ENCODE data around the gene LARGE2. TPM values are rescaled to one million over a fixed set of nuclear protein-coding genes. Genes with fewer than 3 reads are reported as not detected.

The LARGE2 gene
- total RNA-seq, 2 experiments from 2014 or later = 1.1 to 1.6 TPM

GRCh38 chr11:45964911-45965389 is 42.5 kb downstream of the LARGE2 start:
- ChIA-PET CTCF (interaction anchor here (0.6 to 6.6 kb wide), 54 partner anchors 9 to 1555 kb away, joined by 3 to 153 read pairs (median 4); partner anchors contain the start of genes CRY2 and DGKZ), POLR2A (interaction anchor here (0.7 kb wide), 1 partner anchor 118 kb away, joined by 3 read pairs; the partner anchor contains the start of gene CRY2)
- no peak overlapping the region for H3K27ac Mint-ChIP-seq
- intact Hi-C loops (cut with micrococcal nuclease) = loop anchor here (1.0 to 2.0 kb wide), 2 partner anchors 41 to 350 kb away; no protein-coding TSS in a partner anchor
- H3K4me1 Mint-ChIP-seq (ENCODE audit: low read depth) = no peaks in the 10 kb centered on the region
- DNase-seq = peak; percentile 69
- H3K4me3 Mint-ChIP-seq = no peak overlapping the region
- no peaks in the 10 kb centered on the region for H3K9me3 Mint-ChIP-seq
- H3K36me3 Mint-ChIP-seq = peaks cover 13% of the 10 kb centered on the region
- no peaks in the 10 kb centered on the region for H3K27me3 Mint-ChIP-seq

- no peaks in the 10 kb centered on the region for H3K27me3 Mint-ChIP-seq
- intact Hi-C loops (cut with micrococcal nuclease) = no loop called here
- H3K4me3 Mint-ChIP-seq = no peak overlapping the region
Observed at GRCh38 chr11:45967506-45967905, 45.0 kb downstream of the LARGE2 start.

GRCh38 chr11:45968901-45969300 is 46.4 kb downstream of the LARGE2 start:
- DNase-seq = no peak
- H3K27ac Mint-ChIP-seq = no peak overlapping the region
- intact Hi-C loops (cut with micrococcal nuclease) = no loop called here
- H3K4me1 Mint-ChIP-seq (ENCODE audit: low read depth) = no peaks in the 10 kb centered on the region
- CTCF ChIA-PET = interaction anchor here (6.6 kb wide), 1 partner anchor 37 kb away, joined by 153 read pairs; no protein-coding TSS in a partner anchor
- POLR2A ChIA-PET = no interaction called here
- H3K36me3 Mint-ChIP-seq = peaks cover 9% of the 10 kb centered on the region
- H3K9me3 Mint-ChIP-seq = no peaks in the 10 kb centered on the region
- H3K27me3 Mint-ChIP-seq = no peaks in the 10 kb centered on the region
- H3K4me3 Mint-ChIP-seq = no peak overlapping the region

More at GRCh38 chr11:45967506-45967905, 45.0 kb downstream of the LARGE2 start:
- Mint-ChIP-seq H3K27ac (no peak overlapping the region), H3K9me3 (no peaks in the 10 kb centered on the region), H3K4me1 (ENCODE audit: low read depth) (no peaks in the 10 kb centered on the region), H3K36me3 (peaks cover 9% of the 10 kb centered on the region)
- CTCF ChIA-PET = interaction anchor here (1.0 to 6.6 kb wide), 3 partner anchors 11 to 45 kb away, joined by 6 to 153 read pairs (median 33); no protein-coding TSS in a partner anchor
- DNase-seq = no peak
- POLR2A ChIA-PET = no interaction called here

GRCh38 chr11:45973601-45974000 is 51.1 kb downstream of the LARGE2 start:
- CTCF ChIA-PET = interaction anchor here (2.1 kb wide), 1 partner anchor 9 kb away, joined by 20 read pairs; no protein-coding TSS in a partner anchor
- H3K27me3 Mint-ChIP-seq = no peaks in the 10 kb centered on the region
- H3K27ac Mint-ChIP-seq = no peak overlapping the region
- no peaks in the 10 kb centered on the region for H3K4me1 Mint-ChIP-seq (ENCODE audit: low read depth)
- H3K4me3 Mint-ChIP-seq = no peak overlapping the region
- H3K36me3 Mint-ChIP-seq = peaks cover 8% of the 10 kb centered on the region
- POLR2A ChIA-PET = no interaction called here
- intact Hi-C loops (cut with micrococcal nuclease) = no loop called here
- H3K9me3 Mint-ChIP-seq = no peaks in the 10 kb centered on the region
- DNase-seq = no peak

GRCh38 chr11:45974806-45975205 is 52.4 kb downstream of the LARGE2 start:
- intact Hi-C loops (cut with micrococcal nuclease) = no loop called here
- Mint-ChIP-seq H3K27ac (no peak overlapping the region), H3K4me3 (no peak overlapping the region), H3K27me3 (no peaks in the 10 kb centered on the region), H3K9me3 (no peaks in the 10 kb centered on the region), H3K4me1 (ENCODE audit: low read depth) (no peaks in the 10 kb centered on the region), H3K36me3 (peaks cover 8% of the 10 kb centered on the region)
- ChIA-PET POLR2A (no interaction called here), CTCF (interaction anchor here (2.1 kb wide), 1 partner anchor 10 kb away, joined by 20 read pairs; no protein-coding TSS in a partner anchor)
- no peak for DNase-seq

Other genes with a start within 250 kb of the LARGE2 start
- 10 to 100 TPM; 10.7 to 11.4 TPM for gene SLC35C1, start 117.5 kb upstream of the LARGE2 start, total RNA-seq
- 10 to 100 TPM; 12.1 to 13.4 TPM for gene CRY2, start 75.2 kb upstream of the LARGE2 start, total RNA-seq
- gene MAPK8IP1, start 37.0 kb upstream of the LARGE2 start, total RNA-seq = under 1 TPM; 0.43 to 0.58 TPM
- gene FREY1, start 15.4 kb upstream of the LARGE2 start, total RNA-seq = under 1 TPM; 0.73 to 0.88 TPM
- gene PEX16, start 4.8 kb upstream of the LARGE2 start, total RNA-seq = 10 to 100 TPM; 28.2 to 34.6 TPM
- gene PHF21A, start 198.8 kb downstream of the LARGE2 start, total RNA-seq = 10 to 100 TPM; 38.0 to 40.0 TPM